ENCODE measurements around the gene ACADS. TPM values are rescaled to one million over a fixed set of nuclear protein-coding genes. Genes with fewer than 3 reads are reported as not detected.

The ACADS gene
- total RNA-seq, 1 donor from 2014 or later = 93.8 TPM

DNA sequence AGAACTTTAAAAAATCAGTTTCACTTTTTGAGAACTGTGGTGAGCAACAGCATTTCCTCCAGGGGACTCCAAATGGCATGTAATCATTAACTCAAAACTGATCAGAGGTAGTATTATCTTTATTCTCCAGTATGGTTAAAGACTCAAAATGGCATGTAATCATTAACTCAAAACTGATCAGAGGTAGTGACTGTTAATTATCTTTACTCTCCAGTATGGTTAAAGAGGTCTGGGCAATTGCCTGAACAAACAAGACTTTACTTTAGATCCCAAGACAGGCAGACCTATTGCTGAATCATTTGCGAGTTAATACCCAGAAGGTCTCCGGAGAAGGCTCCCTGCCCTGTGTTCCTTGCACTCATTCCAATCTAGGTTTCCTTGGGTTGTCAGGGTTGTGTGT lies 6.6 kb upstream of the ACADS start:
- H3K36me3 ChIP-seq = peaks cover 100% of the 10 kb centered on the region
- intact Hi-C loops (cut with micrococcal nuclease) = no loop called here

DNA sequence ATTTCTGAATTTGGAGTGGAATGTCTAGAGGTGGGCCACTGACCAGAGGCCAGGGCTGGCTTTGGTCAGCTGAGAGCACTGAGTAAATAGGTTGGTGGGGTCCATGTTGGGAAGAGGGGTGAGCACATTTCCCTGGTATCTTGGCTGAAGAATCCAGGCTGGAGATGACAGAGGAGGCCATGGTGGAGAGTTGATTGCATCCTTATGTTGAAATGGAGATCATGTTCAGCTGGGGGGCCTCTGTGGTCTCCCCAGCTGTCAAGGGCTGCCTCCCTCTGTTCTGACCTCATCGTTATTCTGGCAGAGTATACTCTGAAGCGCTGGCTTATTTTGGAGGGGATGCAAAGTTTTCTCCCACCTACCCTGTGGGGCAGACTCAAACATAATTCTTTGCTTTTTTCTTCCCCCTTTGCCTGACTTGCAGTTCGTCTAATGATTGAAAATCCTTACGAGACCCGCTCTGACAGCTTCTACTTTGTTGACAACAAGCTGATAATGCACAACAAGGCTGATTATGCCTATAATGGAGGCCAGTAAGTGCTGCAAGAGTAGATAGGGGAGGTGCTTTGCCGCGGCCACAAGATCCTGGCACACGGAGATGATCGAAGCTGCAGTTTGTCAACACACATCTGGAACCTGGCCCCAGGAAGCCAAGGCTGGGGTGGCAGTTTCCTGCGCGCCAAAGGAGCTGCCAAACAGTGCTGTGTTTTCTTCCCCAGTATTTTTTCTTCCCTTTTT lies 6.0 kb upstream of the ACADS start:
- no peaks in the 10 kb centered on the region for H3K27me3 ChIP-seq (ENCODE audit: low read depth)
- H3K36me3 ChIP-seq = peaks cover 98% of the 10 kb centered on the region
- H3K27ac ChIP-seq (replicated peaks) = peak overlapping the region; percentile 55
- TF ChIP-seq, protein P1, sequence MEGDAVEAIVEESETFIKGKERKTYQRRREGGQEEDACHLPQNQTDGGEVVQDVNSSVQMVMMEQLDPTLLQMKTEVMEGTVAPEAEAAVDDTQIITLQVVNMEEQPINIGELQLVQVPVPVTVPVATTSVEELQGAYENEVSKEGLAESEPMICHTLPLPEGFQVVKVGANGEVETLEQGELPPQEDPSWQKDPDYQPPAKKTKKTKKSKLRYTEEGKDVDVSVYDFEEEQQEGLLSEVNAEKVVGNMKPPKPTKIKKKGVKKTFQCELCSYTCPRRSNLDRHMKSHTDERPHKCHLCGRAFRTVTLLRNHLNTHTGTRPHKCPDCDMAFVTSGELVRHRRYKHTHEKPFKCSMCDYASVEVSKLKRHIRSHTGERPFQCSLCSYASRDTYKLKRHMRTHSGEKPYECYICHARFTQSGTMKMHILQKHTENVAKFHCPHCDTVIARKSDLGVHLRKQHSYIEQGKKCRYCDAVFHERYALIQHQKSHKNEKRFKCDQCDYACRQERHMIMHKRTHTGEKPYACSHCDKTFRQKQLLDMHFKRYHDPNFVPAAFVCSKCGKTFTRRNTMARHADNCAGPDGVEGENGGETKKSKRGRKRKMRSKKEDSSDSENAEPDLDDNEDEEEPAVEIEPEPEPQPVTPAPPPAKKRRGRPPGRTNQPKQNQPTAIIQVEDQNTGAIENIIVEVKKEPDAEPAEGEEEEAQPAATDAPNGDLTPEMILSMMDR (IDR thresholded peaks at IDR 0.05; ENCODE audit: borderline replicate concordance) = no peak
- DNase-seq = no peak
- intact Hi-C loops (cut with micrococcal nuclease) = no loop called here
- no peaks in the 10 kb centered on the region for H3K9me3 ChIP-seq (replicated peaks)
- no peak overlapping the region for H3K4me3 ChIP-seq
- peaks cover 25% of the 10 kb centered on the region for H3K4me1 ChIP-seq

More for the DNA sequence above, 6.6 kb upstream of the ACADS start:
- Histone ChIP-seq H3K27me3 (ENCODE audit: low read depth) (no peaks in the 10 kb centered on the region), H3K9me3 (replicated peaks) (no peaks in the 10 kb centered on the region), H3K4me3 (no peak overlapping the region), H3K27ac (replicated peaks) (no peak overlapping the region), H3K4me1 (peaks cover 25% of the 10 kb centered on the region)
- TF ChIP-seq, protein P1 (IDR thresholded peaks at IDR 0.05; ENCODE audit: borderline replicate concordance) = no peak
- no peak for DNase-seq

DNA sequence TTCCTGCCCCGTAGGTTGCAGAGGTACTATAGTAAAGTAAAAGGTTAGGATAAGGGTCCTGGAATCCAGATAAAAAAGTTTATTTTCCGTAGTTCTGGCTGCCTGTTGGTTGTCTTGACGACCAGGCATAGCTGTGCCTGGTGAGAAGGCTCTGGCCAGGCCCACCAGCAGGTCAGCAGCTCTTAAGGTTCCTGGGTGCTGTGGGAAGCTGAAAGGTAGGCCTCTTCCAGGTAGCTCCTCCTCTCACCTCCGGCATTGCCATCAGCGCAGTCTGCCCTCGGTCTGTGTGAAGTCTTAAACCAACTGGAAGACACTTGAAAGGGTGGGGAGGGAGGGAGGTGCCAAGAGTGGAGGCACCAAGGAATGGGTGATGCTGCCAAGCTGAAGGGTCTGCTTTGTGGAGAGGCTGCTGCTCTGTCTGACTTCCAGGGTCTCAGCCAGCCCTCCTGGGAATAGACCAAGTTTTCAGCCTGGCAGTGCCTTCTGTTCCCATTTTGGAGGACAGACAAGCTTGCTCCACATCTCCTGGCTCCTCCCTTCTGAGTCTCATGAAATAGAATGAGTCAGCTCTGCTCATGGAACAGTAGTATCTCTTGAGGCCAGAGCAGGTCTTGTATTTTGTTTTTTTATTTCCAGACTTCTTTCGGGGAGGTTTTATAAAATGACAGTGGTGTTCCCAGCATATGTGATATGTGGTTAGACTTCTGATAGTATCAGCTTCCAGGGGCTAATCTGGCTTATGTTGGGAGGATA lies 5.2 kb upstream of the ACADS start:
- no peak for DNase-seq
- Histone ChIP-seq H3K4me1 (peaks cover 32% of the 10 kb centered on the region), H3K36me3 (peaks cover 90% of the 10 kb centered on the region), H3K27me3 (ENCODE audit: low read depth) (no peaks in the 10 kb centered on the region), H3K9me3 (replicated peaks) (no peaks in the 10 kb centered on the region), H3K27ac (replicated peaks) (peak overlapping the region; percentile 55), H3K4me3 (no peak overlapping the region)
- TF ChIP-seq, protein P1 (IDR thresholded peaks at IDR 0.05; ENCODE audit: borderline replicate concordance) = no peak
- intact Hi-C loops (cut with micrococcal nuclease) = no loop called here

DNA sequence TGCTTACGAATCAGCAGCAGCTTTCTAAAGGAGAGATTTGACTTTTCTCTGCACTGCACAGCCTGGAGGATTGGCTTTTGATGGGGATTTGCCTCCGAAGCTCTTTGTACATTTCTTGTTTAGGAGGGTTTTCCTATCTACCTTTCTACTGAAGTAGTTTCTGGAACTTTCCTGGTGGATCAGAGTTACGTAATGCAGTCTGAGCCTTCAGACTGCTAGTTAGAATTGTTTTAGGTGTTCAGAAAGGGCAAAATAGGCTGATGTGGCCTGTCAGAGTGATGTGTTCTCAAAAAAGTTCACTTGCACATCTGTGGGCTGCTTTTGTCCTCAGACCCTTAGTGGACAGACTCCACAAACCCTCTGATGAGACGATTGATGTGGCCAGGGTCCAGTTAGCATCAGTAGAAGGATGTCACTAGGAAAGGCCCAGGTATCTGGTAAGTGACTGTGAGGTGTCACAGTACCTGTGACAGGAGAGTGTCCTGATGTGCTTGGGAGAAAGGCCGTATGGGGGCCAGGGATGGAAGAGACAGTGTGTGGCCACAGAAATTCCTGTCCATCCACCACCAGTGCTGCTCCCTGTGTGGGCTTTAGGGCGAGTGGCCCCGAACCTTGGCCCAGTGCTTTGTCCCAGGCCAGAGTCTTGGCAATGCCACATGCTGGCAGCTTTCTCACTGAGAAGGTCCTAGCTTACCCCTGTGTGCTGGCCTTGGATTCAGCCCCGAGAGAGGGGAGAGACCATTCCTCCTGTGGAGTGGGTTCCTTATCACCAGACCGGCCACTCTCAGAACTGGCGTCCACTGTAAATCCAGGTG lies 4.4 kb upstream of the ACADS start:
- Histone ChIP-seq H3K4me3 (no peak overlapping the region), H3K4me1 (peaks cover 39% of the 10 kb centered on the region), H3K9me3 (replicated peaks) (no peaks in the 10 kb centered on the region), H3K36me3 (peaks cover 82% of the 10 kb centered on the region), H3K27ac (replicated peaks) (peak overlapping the region; percentile 55), H3K27me3 (ENCODE audit: low read depth) (no peaks in the 10 kb centered on the region)
- intact Hi-C loops (cut with micrococcal nuclease) = no loop called here
- TF ChIP-seq, protein P1 (IDR thresholded peaks at IDR 0.05; ENCODE audit: borderline replicate concordance) = no peak
- no peak for DNase-seq

DNA sequence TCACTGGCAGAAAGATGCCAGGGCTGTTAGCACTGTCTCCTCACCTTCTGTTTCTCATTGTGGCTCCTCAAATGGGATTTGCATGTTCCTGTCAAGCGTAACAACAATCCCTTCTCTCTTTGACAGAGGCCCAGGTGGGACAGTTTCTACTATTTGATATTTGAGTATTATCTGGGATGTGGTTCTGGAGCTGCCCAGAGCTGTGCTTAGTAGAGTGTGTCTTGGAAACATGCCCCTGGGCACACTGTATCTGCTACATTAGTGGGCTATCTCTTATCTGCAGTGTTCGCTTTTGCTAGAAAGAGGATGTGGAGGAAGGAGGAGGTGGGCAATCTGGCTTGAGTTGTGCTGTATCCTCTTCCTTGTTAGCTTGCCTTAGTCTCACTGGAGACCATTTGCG lies 3.8 kb upstream of the ACADS start:
- Histone ChIP-seq H3K9me3 (replicated peaks) (no peaks in the 10 kb centered on the region), H3K4me1 (peaks cover 45% of the 10 kb centered on the region), H3K36me3 (peaks cover 77% of the 10 kb centered on the region), H3K27me3 (ENCODE audit: low read depth) (no peaks in the 10 kb centered on the region), H3K27ac (replicated peaks) (peak overlapping the region; percentile 55), H3K4me3 (no peak overlapping the region)
- TF ChIP-seq, protein P1 (IDR thresholded peaks at IDR 0.05; ENCODE audit: borderline replicate concordance) = no peak
- DNase-seq = no peak
- intact Hi-C loops (cut with micrococcal nuclease) = no loop called here

All from left ventricle myocardium inferior (tissue), 1 donor.